Measurements from ENCODE around the gene PLCG1.

Gene PLCG1

DNA sequence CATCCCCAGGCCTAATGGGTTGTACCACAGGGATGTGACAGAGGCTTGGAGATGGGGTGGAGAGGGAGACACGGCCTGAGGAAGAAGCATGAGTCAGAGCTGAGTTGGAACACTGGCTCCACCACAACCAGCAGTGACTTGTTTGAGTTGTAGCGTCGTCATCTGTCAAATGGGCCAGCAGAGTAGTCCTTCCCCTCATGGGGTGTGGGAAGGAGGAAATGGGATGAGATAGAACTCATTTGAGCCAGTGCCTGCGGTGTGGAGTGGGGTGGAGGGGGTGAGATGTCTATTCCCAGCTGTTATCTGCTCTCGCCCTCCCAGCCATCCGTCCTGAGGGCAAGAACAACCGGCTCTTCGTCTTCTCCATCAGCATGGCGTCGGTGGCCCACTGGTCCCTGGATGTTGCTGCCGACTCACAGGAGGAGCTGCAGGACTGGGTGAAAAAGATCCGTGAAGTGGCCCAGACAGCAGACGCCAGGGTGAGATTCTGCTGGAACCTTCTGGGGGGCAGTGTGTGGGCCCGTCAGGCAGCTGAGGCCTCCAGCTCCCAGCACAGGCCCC lies 32.5 kb downstream of the PLCG1 start:
- no peak for FAIRE-seq
- TF ChIP-seq PAX5 (IDR thresholded peaks at IDR 0.05; ENCODE audit: insufficient read depth, low read length, severe bottlenecking) (no peak), POLR2AphosphoS5 (IDR thresholded peaks at IDR 0.05; ENCODE audit: low read depth, low read length) (no peak), POU2F2 (IDR thresholded peaks at IDR 0.05; ENCODE audit: low read depth, low read length) (no peak), POLR2A (IDR thresholded peaks at IDR 0.05; ENCODE audit: low read depth, low read length) (no peak), TAF1 (IDR thresholded peaks at IDR 0.05; ENCODE audit: low read depth, low read length) (no peak), SPI1 (IDR thresholded peaks at IDR 0.05; ENCODE audit: low read depth, low read length) (no peak)
- DNase-seq (ENCODE audit: insufficient read length, low spot score) = no peak

DNA sequence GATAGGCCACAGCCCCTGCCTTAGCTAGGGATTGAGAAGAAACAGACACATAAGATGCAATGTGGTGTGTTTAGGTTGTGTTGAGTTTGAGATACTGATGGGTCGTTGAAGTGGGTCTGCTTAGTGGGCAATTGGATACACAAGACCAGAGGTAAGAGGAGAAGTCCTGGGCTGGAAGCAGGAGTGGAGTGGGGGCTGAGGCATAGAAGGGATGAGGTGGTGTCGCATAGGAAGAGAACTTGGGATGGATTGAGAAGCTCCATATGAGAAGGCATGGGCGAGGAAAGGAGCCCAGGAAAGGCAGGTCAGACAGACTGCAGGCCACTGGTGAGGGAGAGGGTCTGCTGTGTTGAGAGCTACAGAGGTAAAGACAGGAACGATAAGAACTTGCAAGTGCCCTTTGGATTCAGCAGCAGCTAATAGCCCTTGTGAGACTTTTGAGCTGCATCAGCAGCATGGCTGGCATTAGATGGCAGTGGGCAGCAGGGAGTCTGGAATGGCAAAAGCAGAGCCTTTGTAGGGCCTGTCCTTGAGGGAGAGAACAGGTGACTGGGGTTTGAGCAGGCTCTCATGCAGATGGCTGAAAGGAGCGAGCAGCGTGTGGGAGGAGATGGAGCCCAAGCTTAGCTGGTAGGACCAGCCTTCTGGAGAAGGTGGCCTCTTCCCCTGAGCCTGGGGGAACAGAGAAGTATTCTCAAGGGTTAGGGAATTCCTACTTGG lies 33.2 kb downstream of the PLCG1 start:
- DNase-seq (ENCODE audit: insufficient read length, low spot score) (no peak), FAIRE-seq (no peak)
- TF ChIP-seq POLR2A (IDR thresholded peaks at IDR 0.05; ENCODE audit: low read depth, low read length) (no peak), TAF1 (IDR thresholded peaks at IDR 0.05; ENCODE audit: low read depth, low read length) (no peak), POLR2AphosphoS5 (IDR thresholded peaks at IDR 0.05; ENCODE audit: low read depth, low read length) (no peak), POU2F2 (IDR thresholded peaks at IDR 0.05; ENCODE audit: low read depth, low read length) (no peak), SPI1 (IDR thresholded peaks at IDR 0.05; ENCODE audit: low read depth, low read length) (no peak), PAX5 (IDR thresholded peaks at IDR 0.05; ENCODE audit: insufficient read depth, low read length, severe bottlenecking) (no peak)

DNA sequence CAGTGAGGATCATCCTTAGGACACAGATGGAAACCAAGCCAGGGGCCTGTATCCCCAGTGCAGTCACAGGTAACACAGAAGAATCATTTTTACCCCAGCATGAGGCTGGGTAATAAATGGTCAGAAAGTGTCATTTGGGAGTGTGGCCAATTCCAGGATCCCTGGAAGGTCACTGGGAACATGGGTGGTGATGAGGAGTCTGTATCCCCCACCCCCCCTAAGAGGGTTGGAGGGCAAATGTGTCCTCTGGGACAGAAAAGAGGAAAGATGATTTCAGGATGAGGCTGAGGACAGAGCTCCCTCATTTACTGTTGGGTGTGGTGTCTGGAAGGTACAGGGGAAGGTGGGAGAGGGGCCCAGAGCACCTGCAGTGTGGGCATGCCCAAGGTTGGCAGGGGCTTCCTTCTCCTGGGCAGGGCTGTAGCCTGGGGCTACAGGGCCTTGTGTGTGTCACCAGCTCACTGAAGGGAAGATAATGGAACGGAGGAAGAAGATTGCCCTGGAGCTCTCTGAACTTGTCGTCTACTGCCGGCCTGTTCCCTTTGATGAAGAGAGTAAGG lies 34.5 kb downstream of the PLCG1 start:
- DNase-seq (ENCODE audit: insufficient read length, low spot score) (no peak), FAIRE-seq (no peak)
- TF ChIP-seq SPI1 (IDR thresholded peaks at IDR 0.05; ENCODE audit: low read depth, low read length) = no peak
- no peak for TF ChIP-seq POU2F2 (IDR thresholded peaks at IDR 0.05; ENCODE audit: low read depth, low read length)
- no peak for TF ChIP-seq PAX5 (IDR thresholded peaks at IDR 0.05; ENCODE audit: insufficient read depth, low read length, severe bottlenecking)
- no peak for TF ChIP-seq POLR2A (IDR thresholded peaks at IDR 0.05; ENCODE audit: low read depth, low read length)
- no peak for TF ChIP-seq TAF1 (IDR thresholded peaks at IDR 0.05; ENCODE audit: low read depth, low read length)

DNA sequence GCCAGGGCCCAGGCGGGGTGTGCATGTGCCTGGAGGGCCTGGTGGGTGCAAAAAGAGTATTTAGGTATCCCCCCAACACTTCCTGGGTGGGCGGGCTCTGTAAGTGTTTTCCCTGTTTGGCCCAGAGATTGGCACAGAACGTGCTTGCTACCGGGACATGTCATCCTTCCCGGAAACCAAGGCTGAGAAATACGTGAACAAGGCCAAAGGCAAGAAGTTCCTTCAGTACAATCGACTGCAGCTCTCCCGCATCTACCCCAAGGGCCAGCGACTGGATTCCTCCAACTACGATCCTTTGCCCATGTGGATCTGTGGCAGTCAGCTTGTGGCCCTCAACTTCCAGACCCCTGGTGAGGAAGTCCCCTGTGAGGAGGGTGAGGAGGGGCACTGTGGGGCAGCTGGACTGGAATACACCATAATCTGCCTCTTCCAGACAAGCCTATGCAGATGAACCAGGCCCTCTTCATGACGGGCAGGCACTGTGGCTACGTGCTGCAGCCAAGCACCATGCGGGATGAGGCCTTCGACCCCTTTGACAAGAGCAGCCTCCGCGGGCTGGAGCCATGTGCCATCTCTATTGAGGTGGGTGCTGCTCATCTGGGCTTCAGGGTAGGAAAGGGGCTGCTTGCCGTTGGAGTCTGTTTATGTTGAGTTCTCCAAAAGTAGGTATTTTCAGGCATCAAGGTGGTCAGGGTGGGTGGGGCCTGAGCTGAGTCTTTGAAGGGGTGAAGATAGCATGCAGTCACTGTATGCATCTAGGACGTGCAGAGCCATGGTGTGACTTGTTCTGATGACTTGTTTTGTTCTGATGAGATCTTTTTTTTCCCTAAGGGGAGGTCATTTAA lies 35.2 kb downstream of the PLCG1 start:
- FAIRE-seq (no peak), DNase-seq (ENCODE audit: insufficient read length, low spot score) (no peak)
- TF ChIP-seq POU2F2 (IDR thresholded peaks at IDR 0.05; ENCODE audit: low read depth, low read length) (no peak), SPI1 (IDR thresholded peaks at IDR 0.05; ENCODE audit: low read depth, low read length) (no peak), POLR2A (IDR thresholded peaks at IDR 0.05; ENCODE audit: low read depth, low read length) (no peak; the same call in 1 of the 2 replicates), POLR2AphosphoS5 (IDR thresholded peaks at IDR 0.05; ENCODE audit: low read depth, low read length) (no peak), PAX5 (IDR thresholded peaks at IDR 0.05; ENCODE audit: insufficient read depth, low read length, severe bottlenecking) (no peak), TAF1 (IDR thresholded peaks at IDR 0.05; ENCODE audit: low read depth, low read length) (no peak)

DNA sequence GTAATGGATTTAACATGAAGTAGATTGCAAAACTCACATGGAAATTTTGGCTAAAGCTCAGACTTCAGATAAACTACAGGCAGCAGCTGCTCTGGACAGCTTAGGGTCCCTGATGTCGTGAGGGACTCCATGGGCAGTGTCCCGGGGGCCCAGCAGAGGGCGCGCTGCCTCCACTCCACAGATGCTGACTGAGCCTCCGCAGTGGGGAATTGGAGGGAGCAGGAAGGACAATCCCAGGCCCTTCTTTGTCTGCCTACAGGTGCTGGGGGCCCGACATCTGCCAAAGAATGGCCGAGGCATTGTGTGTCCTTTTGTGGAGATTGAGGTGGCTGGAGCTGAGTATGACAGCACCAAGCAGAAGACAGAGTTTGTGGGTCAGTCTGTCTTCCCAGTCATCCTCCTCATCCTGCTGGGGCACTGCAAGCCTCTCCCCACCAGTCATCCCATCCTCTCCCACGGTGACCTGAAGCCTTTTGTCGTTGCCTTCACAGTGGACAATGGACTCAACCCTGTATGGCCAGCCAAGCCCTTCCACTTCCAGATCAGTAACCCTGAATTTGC lies 35.9 kb downstream of the PLCG1 start:
- DNase-seq (ENCODE audit: insufficient read length, low spot score) (peak; percentile 67), FAIRE-seq (peak; percentile 86)
- TF ChIP-seq TAF1 (IDR thresholded peaks at IDR 0.05; ENCODE audit: low read depth, low read length) = no peak
- no peak for TF ChIP-seq SPI1 (IDR thresholded peaks at IDR 0.05; ENCODE audit: low read depth, low read length)
- TF ChIP-seq POLR2A (IDR thresholded peaks at IDR 0.05; ENCODE audit: low read depth, low read length) = no peak

DNA sequence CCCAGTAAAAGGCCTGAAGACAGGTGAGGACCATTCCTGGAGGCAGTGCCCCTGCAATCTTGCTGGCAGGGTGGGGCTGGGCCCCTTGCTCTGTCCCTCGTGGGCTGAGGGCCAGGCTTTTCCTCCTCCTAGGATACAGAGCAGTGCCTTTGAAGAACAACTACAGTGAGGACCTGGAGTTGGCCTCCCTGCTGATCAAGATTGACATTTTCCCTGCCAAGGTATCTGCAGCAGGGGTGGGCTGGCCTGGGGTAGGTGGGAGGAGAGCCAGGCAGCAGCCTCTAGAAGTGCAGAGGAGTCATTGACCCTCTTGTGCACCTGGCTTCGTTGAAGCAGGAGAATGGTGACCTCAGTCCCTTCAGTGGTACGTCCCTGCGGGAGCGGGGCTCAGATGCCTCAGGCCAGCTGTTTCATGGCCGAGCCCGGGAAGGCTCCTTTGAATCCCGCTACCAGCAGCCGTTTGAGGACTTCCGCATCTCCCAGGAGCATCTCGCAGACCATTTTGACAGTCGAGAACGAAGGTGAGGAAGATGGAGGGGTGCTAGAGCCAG lies 36.5 kb downstream of the PLCG1 start:
- DNase-seq (ENCODE audit: insufficient read length, low spot score) (no peak), FAIRE-seq (no peak)
- TF ChIP-seq POLR2AphosphoS5 (IDR thresholded peaks at IDR 0.05; ENCODE audit: low read depth, low read length) (no peak), TAF1 (IDR thresholded peaks at IDR 0.05; ENCODE audit: low read depth, low read length) (no peak), SPI1 (IDR thresholded peaks at IDR 0.05; ENCODE audit: low read depth, low read length) (no peak), POU2F2 (IDR thresholded peaks at IDR 0.05; ENCODE audit: low read depth, low read length) (no peak), PAX5 (IDR thresholded peaks at IDR 0.05; ENCODE audit: insufficient read depth, low read length, severe bottlenecking) (no peak), POLR2A (IDR thresholded peaks at IDR 0.05; ENCODE audit: low read depth, low read length) (no peak)

DNA sequence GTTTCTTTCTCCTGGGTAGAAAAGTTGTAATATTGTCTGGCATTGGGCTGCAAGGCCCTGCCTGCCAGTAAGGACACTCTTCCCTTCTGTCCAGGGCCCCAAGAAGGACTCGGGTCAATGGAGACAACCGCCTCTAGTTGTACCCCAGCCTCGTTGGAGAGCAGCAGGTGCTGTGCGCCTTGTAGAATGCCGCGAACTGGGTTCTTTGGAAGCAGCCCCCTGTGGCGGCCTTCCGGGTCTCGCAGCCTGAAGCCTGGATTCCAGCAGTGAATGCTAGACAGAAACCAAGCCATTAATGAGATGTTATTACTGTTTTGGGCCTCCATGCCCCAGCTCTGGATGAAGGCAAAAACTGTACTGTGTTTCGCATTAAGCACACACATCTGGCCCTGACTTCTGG lies 37.0 kb downstream of the PLCG1 start:
- FAIRE-seq (no peak), DNase-seq (ENCODE audit: insufficient read length, low spot score) (no peak)
- TF ChIP-seq TAF1 (IDR thresholded peaks at IDR 0.05; ENCODE audit: low read depth, low read length) = no peak
- TF ChIP-seq PAX5 (IDR thresholded peaks at IDR 0.05; ENCODE audit: insufficient read depth, low read length, severe bottlenecking) = no peak
- no peak for TF ChIP-seq POLR2A (IDR thresholded peaks at IDR 0.05; ENCODE audit: low read depth, low read length)
- no peak for TF ChIP-seq POU2F2 (IDR thresholded peaks at IDR 0.05; ENCODE audit: low read depth, low read length)
- no peak for TF ChIP-seq SPI1 (IDR thresholded peaks at IDR 0.05; ENCODE audit: low read depth, low read length)
- TF ChIP-seq POLR2AphosphoS5 (IDR thresholded peaks at IDR 0.05; ENCODE audit: low read depth, low read length) = no peak

DNA sequence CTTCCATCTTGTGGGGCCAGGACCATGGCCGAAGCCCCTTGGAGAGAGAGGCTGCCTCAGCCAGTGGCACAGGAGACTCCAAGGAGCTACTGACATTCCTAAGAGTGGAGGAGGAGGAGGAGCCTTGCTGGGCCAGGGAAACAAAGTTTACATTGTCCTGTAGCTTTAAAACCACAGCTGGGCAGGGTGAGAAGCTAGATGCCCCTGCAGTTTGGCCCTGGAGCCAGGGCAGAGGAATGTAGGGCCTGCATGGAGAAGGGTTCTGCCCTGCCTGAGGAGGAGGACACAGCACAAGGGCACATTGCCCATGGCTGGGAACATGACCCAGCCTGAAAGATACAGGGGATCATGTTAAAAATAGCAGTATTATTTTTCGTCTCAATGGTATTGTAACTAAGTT lies 37.4 kb downstream of the PLCG1 start:
- no peak for FAIRE-seq

More for the DNA sequence above, 37.4 kb downstream of the PLCG1 start:
- TF ChIP-seq POLR2AphosphoS5 (IDR thresholded peaks at IDR 0.05; ENCODE audit: low read depth, low read length) (no peak), TAF1 (IDR thresholded peaks at IDR 0.05; ENCODE audit: low read depth, low read length) (no peak), PAX5 (IDR thresholded peaks at IDR 0.05; ENCODE audit: insufficient read depth, low read length, severe bottlenecking) (no peak), POLR2A (IDR thresholded peaks at IDR 0.05; ENCODE audit: low read depth, low read length) (no peak), POU2F2 (IDR thresholded peaks at IDR 0.05; ENCODE audit: low read depth, low read length) (no peak), SPI1 (IDR thresholded peaks at IDR 0.05; ENCODE audit: low read depth, low read length) (no peak)
- no peak for DNase-seq (ENCODE audit: insufficient read length, low spot score)

All from GM12891 (cell line).